LNCAP (cell line): ENCODE results near the gene PRMT2.

Source experiments
- TF ChIP-seq, protein P1 (sequence below): fragments of 450-650 bp; IDR thresholded peaks from 2 replicates; pipeline ENCODE4 v1.5.1; 2017; ENCODE audit warnings: mild to moderate bottlenecking

The PRMT2 gene

DNA sequence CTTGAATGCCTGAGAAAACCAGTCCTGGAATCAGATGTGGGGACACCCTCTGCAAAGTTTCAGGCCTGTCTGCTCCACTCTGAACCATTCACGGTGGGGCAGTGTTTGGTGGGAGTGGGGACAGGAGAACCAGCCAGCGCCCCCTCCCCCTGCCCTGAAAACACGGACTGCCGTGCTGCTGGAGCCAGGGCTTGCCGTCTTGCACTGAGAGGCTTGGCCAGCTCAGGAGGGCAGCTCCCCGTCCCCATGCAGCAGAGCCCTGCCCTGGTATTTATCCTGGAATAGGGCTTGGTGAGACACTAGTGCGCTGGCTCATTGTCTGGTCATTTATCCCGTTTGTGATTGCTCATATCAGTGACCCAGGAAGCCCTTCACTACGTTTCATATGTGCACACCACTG, 34.5 kb upstream of the PRMT2 start:
- TF ChIP-seq, protein P1, sequence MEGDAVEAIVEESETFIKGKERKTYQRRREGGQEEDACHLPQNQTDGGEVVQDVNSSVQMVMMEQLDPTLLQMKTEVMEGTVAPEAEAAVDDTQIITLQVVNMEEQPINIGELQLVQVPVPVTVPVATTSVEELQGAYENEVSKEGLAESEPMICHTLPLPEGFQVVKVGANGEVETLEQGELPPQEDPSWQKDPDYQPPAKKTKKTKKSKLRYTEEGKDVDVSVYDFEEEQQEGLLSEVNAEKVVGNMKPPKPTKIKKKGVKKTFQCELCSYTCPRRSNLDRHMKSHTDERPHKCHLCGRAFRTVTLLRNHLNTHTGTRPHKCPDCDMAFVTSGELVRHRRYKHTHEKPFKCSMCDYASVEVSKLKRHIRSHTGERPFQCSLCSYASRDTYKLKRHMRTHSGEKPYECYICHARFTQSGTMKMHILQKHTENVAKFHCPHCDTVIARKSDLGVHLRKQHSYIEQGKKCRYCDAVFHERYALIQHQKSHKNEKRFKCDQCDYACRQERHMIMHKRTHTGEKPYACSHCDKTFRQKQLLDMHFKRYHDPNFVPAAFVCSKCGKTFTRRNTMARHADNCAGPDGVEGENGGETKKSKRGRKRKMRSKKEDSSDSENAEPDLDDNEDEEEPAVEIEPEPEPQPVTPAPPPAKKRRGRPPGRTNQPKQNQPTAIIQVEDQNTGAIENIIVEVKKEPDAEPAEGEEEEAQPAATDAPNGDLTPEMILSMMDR, result no peak

DNA sequence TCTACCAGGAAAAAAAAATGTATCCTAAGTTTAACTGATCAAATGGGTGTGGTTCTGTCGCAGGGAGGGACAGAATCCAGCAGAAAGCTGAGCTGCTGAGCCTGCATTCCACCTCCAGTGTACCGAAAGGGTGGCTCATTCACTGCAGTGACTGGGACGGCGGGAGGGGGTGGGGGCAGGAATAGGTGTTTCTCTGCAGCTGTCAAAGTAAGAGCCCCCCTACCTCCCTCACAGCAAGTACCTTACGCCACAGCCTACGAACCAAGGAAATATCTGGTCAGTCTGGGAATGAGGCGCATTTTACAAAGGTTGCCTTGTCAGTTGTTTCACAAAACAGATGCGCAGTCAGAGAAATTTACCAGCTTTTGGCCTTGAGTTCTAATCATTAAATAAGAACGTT, 32.2 kb upstream of the PRMT2 start:
- TF ChIP-seq, protein P1, result no peak

DNA sequence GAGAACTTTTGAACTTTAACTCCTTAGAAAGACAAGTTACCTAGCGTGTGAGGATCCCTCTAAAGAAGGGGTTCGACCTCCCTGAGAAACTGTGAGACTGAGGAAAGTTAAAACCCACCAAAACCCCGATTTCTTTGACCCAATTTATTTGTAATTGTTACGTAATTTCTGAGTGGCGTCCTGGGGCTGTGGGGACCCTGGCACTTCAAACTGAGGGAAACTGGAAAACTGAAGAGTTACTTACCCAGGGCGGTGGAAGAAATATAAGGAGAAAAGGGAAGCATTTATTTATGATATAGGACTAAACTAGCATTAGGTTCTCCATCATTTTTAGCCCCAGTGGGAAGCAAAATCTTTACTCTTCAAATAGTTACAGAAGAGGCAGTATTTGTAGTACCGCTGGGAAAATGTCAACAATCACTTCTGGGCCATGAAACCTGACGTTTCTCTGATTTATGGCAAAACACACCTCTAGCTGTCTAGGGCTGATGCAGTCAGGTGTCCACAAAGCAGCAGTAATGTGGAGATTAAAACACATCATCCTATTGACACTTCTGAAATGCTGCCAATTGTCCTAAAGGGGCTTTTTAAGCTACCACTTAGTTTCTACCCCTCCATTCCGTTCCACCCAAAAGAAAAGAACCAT, 31.0 kb upstream of the PRMT2 start:
- TF ChIP-seq, protein P1, result no peak

DNA sequence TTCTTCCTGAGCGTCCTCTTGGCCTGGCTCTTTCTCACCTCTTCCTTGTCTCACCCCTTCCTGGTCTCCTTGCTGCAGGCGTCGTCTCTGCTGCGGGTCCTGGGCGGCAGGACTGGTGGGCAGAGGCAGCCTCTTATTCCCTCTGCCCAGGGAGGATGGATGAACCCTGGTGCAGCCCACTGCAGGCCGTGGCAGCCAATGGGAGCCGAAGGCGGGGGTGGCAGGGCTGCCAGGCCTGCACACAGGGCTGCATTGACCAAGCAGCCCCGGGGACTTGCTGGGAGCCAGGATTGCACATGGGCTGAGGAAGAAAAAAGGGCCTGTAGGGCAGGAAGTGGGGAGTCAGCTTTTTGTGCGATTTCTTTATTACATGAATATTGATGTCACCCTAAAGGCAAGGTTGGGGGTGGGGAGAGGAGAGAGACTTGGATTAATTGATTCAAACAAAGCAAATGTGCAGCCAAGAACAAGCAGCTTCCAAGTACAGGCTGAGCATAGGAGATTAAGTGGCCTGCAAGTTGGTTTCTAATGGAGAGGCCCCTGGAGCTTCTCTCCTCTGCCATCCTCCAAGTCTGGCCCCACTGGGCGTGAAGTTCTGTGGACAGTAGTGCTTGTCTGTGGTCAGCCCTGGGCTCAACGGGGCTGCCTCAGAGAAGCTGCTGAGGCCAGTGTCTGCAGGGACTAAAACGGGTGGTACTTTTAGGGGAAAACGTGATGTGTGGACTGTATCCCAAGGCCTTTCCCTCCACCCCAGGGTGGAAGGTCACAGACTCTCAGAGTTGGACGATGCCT, 30.3 kb upstream of the PRMT2 start, which contains the start of gene S100B:
Gene S100B (minus strand): TSS at position 108 of the 792 bp plus-strand sequence. CDS start 2,667 bp downstream, outside the sequence.
- TF ChIP-seq, protein P1, result no peak

DNA sequence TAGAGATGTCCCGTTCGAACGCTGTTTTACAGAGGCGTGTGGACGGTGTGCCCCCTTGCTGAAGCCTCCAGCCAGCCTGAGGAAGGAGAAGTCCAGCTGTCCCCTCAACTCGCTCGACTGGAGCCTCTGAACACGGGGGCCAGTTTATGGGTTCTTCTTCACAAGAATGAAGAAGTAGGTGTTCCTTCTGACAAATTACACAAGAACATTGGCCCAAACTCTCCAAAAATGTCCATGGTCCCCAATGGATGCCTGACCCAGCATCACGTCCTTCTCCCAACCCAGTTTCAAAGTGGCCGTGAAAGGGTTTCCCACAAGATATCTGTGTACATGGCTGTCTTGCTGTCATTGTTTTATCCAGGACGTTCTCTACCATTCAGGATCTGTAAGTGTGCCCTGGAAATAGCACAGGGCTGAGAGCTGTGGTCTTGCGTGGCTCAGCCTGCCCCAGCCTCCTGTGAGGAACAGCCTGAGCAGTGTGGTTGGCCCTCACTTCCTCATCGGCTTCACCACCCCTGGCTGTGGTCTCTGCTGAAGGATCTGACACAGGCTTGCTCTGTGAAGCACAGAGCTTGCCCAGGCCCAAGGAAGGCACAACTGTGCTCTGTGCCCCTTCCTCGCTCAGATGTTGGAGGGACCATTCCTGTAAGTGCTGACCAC, 29.6 kb upstream of the PRMT2 start:
- TF ChIP-seq, protein P1, result no peak

DNA sequence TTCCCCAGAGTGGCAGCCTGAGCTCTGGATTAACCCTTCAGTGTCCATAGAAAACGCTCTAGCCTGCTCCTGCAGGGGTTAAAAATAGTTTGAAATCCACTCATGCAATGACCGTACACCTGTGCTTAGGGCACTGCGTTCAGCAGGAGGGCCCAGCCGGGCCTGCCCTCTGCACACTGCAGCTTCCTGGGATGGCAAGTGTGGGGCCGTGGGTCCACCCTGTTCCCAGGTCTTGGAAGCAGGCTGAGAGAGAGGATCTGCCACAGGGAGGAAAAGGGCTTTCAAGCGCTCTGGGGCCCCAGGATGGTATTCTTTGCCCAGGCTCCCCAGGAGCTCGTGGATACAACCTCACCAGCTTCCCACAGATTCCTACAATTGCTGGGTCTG, 29.1 kb upstream of the PRMT2 start:
- TF ChIP-seq, protein P1, result no peak

DNA sequence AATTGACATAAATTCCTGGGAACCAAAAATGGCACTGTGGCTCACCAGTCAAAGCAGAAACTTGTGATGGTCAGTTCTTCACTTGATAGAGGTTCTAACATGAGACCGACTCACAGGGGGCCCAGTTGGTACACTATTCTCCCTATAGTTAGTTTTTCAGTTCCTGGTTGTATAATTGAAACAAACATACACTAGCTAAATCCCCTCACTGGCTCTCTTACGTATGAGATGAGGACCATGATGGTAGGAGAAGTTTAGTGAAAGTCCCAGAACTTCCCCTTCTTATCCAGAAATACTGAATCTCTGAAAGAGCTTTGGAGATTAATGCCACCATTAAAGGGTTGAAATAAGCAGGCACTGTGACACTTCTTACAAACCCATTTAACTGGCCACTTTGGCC, 27.8 kb upstream of the PRMT2 start:
- TF ChIP-seq, protein P1, result no peak
